Heart left ventricle (tissue), 16 donors: ENCODE results near the gene MAP6. TPM values are rescaled to one million over a fixed set of nuclear protein-coding genes. Genes with fewer than 3 reads are reported as not detected.

Source experiments
- ATAC-seq, 4 donors: fragments of 200-7000 bp; cut with Tn5 transposase; one replicate each; pipeline ENCODE4 v1.9.1; 2020 to 2022; ENCODE audit warnings: moderate library complexity in 4 of 4, mild to moderate bottlenecking in 3 of 4, moderate number of reproducible peaks in 1 of 4
- DNase-seq, 5 donors: peaks; one replicate each; pipeline ENCODE4 v3.0.0-alpha.2; 2020
- H3K27ac ChIP-seq, 12 donors: fragments of 200-600 bp; sonication (generic) in 4 of 12; one replicate each; pipeline versions ENCODE4 v1.5.0 to v1.8.0; 2016 to 2022; ENCODE audit warnings: mild to moderate bottlenecking in 2 of 12
- H3K27me3 ChIP-seq, 9 donors: fragments of 200-600 bp; sonication (generic) in 2 of 9; one replicate each; pipeline versions ENCODE4 v1.5.1 to v1.8.0; 2016 to 2022; ENCODE audit warnings: mild to moderate bottlenecking in 3 of 9
- H3K36me3 ChIP-seq, 9 donors: fragments of 200-600 bp; sonication (generic) in 2 of 9; one replicate each; pipeline versions ENCODE4 v1.5.0 to v1.8.0; 2018 to 2022; ENCODE audit warnings: mild to moderate bottlenecking in 2 of 9
- H3K4me1 ChIP-seq, 12 donors: fragments of 200-600 bp; sonication (generic) in 4 of 12; one replicate each; pipeline versions ENCODE4 v1.5.0 to v1.8.0; 2016 to 2022; ENCODE audit warnings: mild to moderate bottlenecking in 3 of 12
- H3K4me3 ChIP-seq, 12 donors: fragments of 200-600 bp; sonication (generic) in 4 of 12; one replicate each; pipeline versions ENCODE4 v1.5.0 to v1.8.0; 2017 to 2022; ENCODE audit warnings: mild to moderate bottlenecking in 9 of 12, moderate library complexity in 4 of 12
- H3K9me3 ChIP-seq, 12 donors: fragments of 200-600 bp; sonication (generic) in 4 of 12; one replicate each; pipeline versions ENCODE4 v1.5.0 to v1.8.0; 2016 to 2022; ENCODE audit warnings: mild to moderate bottlenecking in 1 of 12
- POLR2A ChIP-seq, 2 donors: fragments of 450-650 bp; IDR thresholded peaks; one replicate each; pipeline ENCODE4 v1.6.1; 2017; ENCODE audit warnings: antibody characterized with exemption in 2 of 2, mild to moderate bottlenecking in 2 of 2, moderate library complexity in 2 of 2
- WGBS, 4 donors: extraction: QIAGEN DNeasy Blood & Tissue Kit in 2 of 4; methylation state at CpG; one replicate each; pipeline versions ENCODE4 v1.1.5 to v1.1.7; 2013 to 2018; 5-methylcytosine and 5-hydroxymethylcytosine counted together
- intact Hi-C, 10 donors: fragments of 100-400 bp; cut with DNase I; formaldehyde crosslinking; loops; one replicate each; pipeline versions ENCODE4 v1.11.1 to v1.14.2; 2022
- polyA plus RNA-seq, 2 donors: library from polyadenylated mRNA; stranded (reverse); fragments of 200-250 nt; gene quantifications; one replicate each; pipeline ENCODE4 v1.2.3, GENCODE V29; 2013
- total RNA-seq, 9 donors: library from RNA; depleted of rRNA in 2 of 9; stranded (reverse); fragments of >200 nt in 2 of 9; fragmentation: NEBNext Ultra II Directional in 3 of 9; extraction: Animal tissue kit (Norgen Biotek cat#: 25700) in 3 of 9; gene quantifications; one replicate each; pipeline versions ENCODE4 v1.1.0 to v1.2.4, GENCODE V29; 2016 to 2023
- TF ChIP-seq, protein P1 (sequence below), 12 donors: fragments of 200-600 bp; sonication (generic) in 4 of 12; IDR thresholded peaks; one replicate each; pipeline versions ENCODE4 v1.5.0 to v1.8.0; 2018 to 2022; ENCODE audit warnings: antibody characterized with exemption in 12 of 12, mild to moderate bottlenecking in 5 of 12
- donor health status: ischemic (EF 13 %, LVEDD 7.1; RV severe dilation, severe dysfunction).
- donor health status: healthy with polysubstance abuse.
- donor health status: DM: no; HTN: yes; CAD: no.
- donor health status: DM: no; HTN: no; CAD: no.
- donor health status: ischemic (EF 25% LVEDD 6.9; RV normal size, moderate dysfunction).
- donor health status: ischemic (EF 25% LVEDD 5.7; RV mildly dilated, moderate dysfunction).
- donor health status: healthy.
- donor health status: DM: yes; HTN: yes; CAD: no.
- donor health status: ischemic (EF 35%, LVEDD 5.7; RV mildly dilated, moderate dysfunction).
- donor health status: nonischemic (EF 11% LVEDD 7.7; RV severe dilation, severe dysfunction).
- donor health status: DM: yes; HTN: yes; CAD: no.
- donor health status: PGD.
- donor health status: ischemic (EF 29% LVEDD 5.4; RV normal size, mild dysfunction).
- donor health status: nonischemic (EF 23%, LVEDD 6.1; RV moderate dilation, normal function).

The MAP6 gene
- total and polyA plus RNA-seq, 11 donors = 0.98 to 10.0 (median 4.8) TPM

DNA sequence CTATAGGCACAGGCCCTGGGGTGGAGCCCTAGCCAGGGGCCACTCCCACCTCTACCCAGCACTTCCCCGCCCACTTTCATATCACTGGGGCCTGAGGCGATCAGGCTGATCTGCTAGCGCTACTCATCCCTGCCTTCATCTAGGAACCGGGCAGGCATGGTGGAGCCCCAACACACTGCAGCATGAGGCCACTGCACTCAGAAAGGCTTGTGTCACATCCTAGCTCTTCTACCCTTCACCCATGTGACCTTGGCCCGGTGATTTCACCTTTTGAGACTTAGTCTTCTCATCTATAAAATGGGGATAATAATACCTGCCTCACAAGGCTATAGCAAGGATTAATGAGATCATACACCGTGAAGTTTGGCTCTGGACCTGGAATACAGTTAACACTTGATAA, 125.0 kb downstream of the MAP6 start:
- TF ChIP-seq POLR2A (IDR thresholded peaks at IDR 0.05) = no peak
- TF ChIP-seq, protein P1, sequence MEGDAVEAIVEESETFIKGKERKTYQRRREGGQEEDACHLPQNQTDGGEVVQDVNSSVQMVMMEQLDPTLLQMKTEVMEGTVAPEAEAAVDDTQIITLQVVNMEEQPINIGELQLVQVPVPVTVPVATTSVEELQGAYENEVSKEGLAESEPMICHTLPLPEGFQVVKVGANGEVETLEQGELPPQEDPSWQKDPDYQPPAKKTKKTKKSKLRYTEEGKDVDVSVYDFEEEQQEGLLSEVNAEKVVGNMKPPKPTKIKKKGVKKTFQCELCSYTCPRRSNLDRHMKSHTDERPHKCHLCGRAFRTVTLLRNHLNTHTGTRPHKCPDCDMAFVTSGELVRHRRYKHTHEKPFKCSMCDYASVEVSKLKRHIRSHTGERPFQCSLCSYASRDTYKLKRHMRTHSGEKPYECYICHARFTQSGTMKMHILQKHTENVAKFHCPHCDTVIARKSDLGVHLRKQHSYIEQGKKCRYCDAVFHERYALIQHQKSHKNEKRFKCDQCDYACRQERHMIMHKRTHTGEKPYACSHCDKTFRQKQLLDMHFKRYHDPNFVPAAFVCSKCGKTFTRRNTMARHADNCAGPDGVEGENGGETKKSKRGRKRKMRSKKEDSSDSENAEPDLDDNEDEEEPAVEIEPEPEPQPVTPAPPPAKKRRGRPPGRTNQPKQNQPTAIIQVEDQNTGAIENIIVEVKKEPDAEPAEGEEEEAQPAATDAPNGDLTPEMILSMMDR (IDR thresholded peaks at IDR 0.05) = no peak
- peaks cover 0 to 8% (median 5%) of the 10 kb centered on the region in 12 donors for H3K4me1 ChIP-seq
- no peaks in the 10 kb centered on the region for H3K36me3 ChIP-seq
- ATAC-seq (no peak), DNase-seq (peak in 1 of 5 donors; percentile 5)
- H3K4me3 ChIP-seq = no peak overlapping the region
- WGBS, 4 donors = 88 to 96% (median 94%) methylated on average over 5 to 6 of the region's 6 CpGs
- no peaks in the 10 kb centered on the region for H3K27me3 ChIP-seq
- no peak overlapping the region for H3K27ac ChIP-seq
- intact Hi-C loops = loop anchor here in 4 of 10 donors (10.0 kb wide), 5 partner anchors 161 to 781 kb away; partner anchors contain the start of gene DGAT2 (in 1 of the 4)
- H3K9me3 ChIP-seq = no peaks in the 10 kb centered on the region

DNA sequence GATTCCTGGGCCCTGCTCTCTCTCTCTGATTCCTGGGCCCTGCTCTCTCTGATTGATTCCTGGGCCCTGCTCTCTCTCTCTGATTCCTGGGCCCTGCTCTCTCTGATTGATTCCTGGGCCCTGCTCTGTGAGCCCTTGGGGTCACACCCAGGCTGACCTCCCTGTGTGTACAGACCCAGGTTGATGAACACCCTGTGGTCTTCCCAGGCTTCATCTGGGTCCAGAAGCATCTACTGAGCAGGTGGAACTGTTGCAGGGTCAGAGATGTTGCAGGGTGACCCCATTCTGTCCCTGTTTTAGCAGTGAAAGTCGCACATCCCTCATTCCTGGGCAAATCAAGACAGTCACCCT, 126.8 kb downstream of the MAP6 start:
- peaks cover 0 to 8% (median 0%) of the 10 kb centered on the region in 12 donors for H3K4me1 ChIP-seq
- intact Hi-C loops = loop anchor here in 4 of 10 donors (10.0 kb wide), 5 partner anchors 163 to 783 kb away; partner anchors contain the start of gene DGAT2 (in 1 of the 4)
- TF ChIP-seq POLR2A (IDR thresholded peaks at IDR 0.05) = no peak
- TF ChIP-seq, protein P1 (IDR thresholded peaks at IDR 0.05) = no peak
- H3K27me3 ChIP-seq = no peaks in the 10 kb centered on the region
- H3K36me3 ChIP-seq = no peaks in the 10 kb centered on the region
- no peak overlapping the region for H3K4me3 ChIP-seq
- ATAC-seq (no peak), DNase-seq (peak in 1 of 5 donors; percentile 8)
- H3K9me3 ChIP-seq = no peaks in the 10 kb centered on the region
- 95 to 100% (median 98%) methylated on average over 1 of the region's 1 CpG for WGBS, 4 donors
- no peak overlapping the region for H3K27ac ChIP-seq

DNA sequence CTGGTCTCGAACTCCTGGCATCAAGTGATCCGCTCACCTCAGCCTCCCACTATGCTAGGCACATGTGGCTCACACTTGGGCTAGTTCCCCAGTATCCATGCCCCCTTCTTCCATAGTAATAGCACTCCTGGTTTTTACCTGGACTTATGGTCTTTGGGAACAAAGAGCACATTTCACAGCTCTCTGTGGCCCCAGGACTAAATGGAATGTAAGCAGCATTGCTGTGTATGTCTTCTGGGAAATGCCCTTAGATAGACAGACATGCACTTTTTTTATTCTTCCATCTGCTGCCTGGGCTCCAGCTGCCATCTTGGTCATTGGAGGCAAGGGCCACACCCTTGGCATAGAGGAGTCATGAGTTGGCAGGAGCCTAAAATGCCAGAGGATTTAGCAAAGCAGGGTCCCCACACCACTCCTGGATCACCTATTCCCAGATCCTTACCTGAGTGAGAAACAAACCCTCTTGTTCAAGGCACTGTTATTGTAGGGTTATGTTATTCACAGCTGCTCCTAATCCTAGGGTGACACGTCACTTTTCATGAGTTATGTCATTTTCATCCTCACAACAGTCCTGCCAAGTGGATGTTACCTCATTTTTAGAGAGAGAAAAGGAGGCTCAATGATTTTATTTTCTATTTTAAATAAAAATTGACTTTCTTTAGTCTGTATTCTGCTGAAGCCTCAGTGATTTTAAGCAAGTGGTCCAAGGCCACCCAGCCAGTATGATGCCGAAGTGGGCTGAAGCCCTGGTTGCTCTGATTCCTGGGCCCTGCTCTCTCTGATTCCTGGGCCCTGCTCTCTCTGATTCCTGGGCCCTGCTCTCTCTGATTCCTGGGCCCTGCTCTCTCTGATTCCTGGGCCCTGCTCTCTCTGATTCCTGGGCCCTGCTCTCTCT, 127.4 kb downstream of the MAP6 start:
- Histone ChIP-seq H3K9me3 (no peaks in the 10 kb centered on the region), H3K27me3 (no peaks in the 10 kb centered on the region), H3K4me1 (peaks cover 0 to 14% (median 0%) of the 10 kb centered on the region in 12 donors), H3K27ac (no peak overlapping the region), H3K4me3 (no peak overlapping the region), H3K36me3 (no peaks in the 10 kb centered on the region)
- DNase-seq (peak in 1 of 5 donors; percentile 8), ATAC-seq (no peak)
- TF ChIP-seq, protein P1 (IDR thresholded peaks at IDR 0.05) = no peak
- no peak for TF ChIP-seq POLR2A (IDR thresholded peaks at IDR 0.05)
- intact Hi-C loops = loop anchor here in 4 of 10 donors (10.0 kb wide), 5 partner anchors 163 to 783 kb away; partner anchors contain the start of gene DGAT2 (in 1 of the 4)
- WGBS, 4 donors = 88 to 96% (median 94%) methylated on average over 4 of the region's 4 CpGs
